Mesothelial cell of epicardium (in vitro differentiated cells): Measurements from ENCODE around the gene RBM20. TPM values are rescaled to one million over a fixed set of nuclear protein-coding genes. Genes with fewer than 3 reads are reported as not detected.

Source experiments
- DNase-seq, 2 experiments: peaks; one replicate each; pipeline ENCODE4 v3.0.0; 2021; ENCODE audit warnings: low spot score in 2 of 2; ENCODE audit not compliant: unreplicated experiment in 2 of 2
- H3K27ac Mint-ChIP-seq: 2 replicates; pipeline ENCODE4 v1.8.0; 2021; ENCODE audit warnings: mixed read lengths
- H3K27me3 Mint-ChIP-seq: 2 replicates; pipeline ENCODE4 v1.8.0; 2021; ENCODE audit warnings: low read depth, mixed read lengths
- H3K36me3 Mint-ChIP-seq: 2 replicates; pipeline ENCODE4 v1.8.0; 2021; ENCODE audit warnings: mixed read lengths
- H3K4me1 Mint-ChIP-seq: 2 replicates; pipeline ENCODE4 v1.8.0; 2021; ENCODE audit warnings: mixed read lengths
- H3K4me3 Mint-ChIP-seq: 2 replicates; pipeline ENCODE4 v1.8.0; 2021; ENCODE audit warnings: mild to moderate bottlenecking, moderate library complexity, mixed read lengths
- H3K9me3 Mint-ChIP-seq: 2 replicates; pipeline ENCODE4 v1.8.0; 2021; ENCODE audit warnings: mixed read lengths
- total RNA-seq: library from RNA; stranded (reverse); gene quantifications from 3 replicates; pipeline ENCODE4 v1.2.1, GENCODE V29; 2021
- TF ChIP-seq, protein P1 (sequence below): fragments of 200-600 bp; sonication (generic); IDR thresholded peaks from one replicate; pipeline ENCODE4 v1.5.0; 2021; ENCODE audit warnings: antibody characterized with exemption; ENCODE audit not compliant: unreplicated experiment

Gene RBM20
- total RNA-seq, 1 donor from 2014 or later, result 23.3 TPM

DNA sequence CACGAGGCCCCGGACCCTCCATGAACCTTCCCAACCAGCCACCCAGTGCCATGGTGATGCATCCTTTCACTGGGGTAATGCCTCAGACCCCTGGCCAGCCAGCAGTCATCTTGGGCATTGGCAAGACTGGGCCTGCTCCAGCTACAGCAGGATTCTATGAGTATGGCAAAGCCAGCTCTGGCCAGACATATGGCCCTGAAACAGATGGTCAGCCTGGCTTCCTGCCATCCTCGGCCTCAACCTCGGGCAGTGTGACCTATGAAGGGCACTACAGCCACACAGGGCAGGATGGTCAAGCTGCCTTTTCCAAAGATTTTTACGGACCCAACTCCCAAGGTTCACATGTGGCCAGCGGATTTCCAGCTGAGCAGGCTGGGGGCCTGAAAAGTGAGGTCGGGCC is 137.0 kb downstream of the RBM20 start:
- Mint-ChIP-seq H3K27me3 (no peaks in the 10 kb centered on the region), H3K4me1 (peaks cover 14% of the 10 kb centered on the region), H3K4me3 (no peak overlapping the region), H3K36me3 (peaks cover 4% of the 10 kb centered on the region), H3K9me3 (no peaks in the 10 kb centered on the region), H3K27ac (no peak overlapping the region)
- TF ChIP-seq, protein P1, sequence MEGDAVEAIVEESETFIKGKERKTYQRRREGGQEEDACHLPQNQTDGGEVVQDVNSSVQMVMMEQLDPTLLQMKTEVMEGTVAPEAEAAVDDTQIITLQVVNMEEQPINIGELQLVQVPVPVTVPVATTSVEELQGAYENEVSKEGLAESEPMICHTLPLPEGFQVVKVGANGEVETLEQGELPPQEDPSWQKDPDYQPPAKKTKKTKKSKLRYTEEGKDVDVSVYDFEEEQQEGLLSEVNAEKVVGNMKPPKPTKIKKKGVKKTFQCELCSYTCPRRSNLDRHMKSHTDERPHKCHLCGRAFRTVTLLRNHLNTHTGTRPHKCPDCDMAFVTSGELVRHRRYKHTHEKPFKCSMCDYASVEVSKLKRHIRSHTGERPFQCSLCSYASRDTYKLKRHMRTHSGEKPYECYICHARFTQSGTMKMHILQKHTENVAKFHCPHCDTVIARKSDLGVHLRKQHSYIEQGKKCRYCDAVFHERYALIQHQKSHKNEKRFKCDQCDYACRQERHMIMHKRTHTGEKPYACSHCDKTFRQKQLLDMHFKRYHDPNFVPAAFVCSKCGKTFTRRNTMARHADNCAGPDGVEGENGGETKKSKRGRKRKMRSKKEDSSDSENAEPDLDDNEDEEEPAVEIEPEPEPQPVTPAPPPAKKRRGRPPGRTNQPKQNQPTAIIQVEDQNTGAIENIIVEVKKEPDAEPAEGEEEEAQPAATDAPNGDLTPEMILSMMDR, result no peak
- DNase-seq, result no peak

GRCh38 chr10:110782616-110783015 is 138.5 kb downstream of the RBM20 start:
- Mint-ChIP-seq H3K27me3 (no peaks in the 10 kb centered on the region), H3K27ac (no peak overlapping the region), H3K9me3 (no peaks in the 10 kb centered on the region)

DNA sequence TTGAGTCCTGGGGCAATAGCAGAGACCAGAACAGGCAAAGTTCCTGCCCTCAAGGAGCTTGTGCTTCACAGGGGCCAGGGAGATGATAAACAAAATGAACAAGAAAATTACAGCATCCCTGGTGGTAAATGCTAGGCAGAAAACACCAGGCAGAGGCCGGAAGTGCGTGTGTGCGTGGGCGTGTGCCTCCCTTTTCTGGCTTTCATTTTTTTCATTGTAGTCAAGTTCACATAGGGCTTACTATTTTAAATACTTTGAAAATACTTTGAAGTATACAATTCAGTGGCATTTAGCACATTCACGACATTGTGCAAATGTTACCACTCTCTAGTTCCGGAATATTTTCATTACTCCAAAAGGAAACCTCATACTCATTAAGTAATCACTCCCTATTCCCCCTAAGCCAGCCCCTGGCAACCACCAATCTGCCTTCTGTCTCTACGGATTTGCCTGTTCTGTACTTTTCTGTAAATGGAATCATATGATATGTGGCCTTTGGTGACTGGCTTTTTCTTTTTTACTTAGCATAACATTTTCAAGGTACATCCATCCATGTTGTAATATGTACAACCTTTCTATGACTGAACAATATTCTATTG is 139.5 kb downstream of the RBM20 start:
- Mint-ChIP-seq H3K9me3 (no peaks in the 10 kb centered on the region), H3K36me3 (peaks cover 4% of the 10 kb centered on the region), H3K4me3 (no peak overlapping the region), H3K27me3 (no peaks in the 10 kb centered on the region), H3K27ac (peak overlapping the region; percentile 45), H3K4me1 (peaks cover 25% of the 10 kb centered on the region)
- DNase-seq, result no peak
- TF ChIP-seq, protein P1, result no peak

More at GRCh38 chr10:110782616-110783015, 138.5 kb downstream of the RBM20 start:
- no peak for DNase-seq
- Mint-ChIP-seq H3K4me3 (no peak overlapping the region), H3K36me3 (peaks cover 4% of the 10 kb centered on the region), H3K4me1 (peaks cover 19% of the 10 kb centered on the region)
- TF ChIP-seq, protein P1, result no peak

DNA sequence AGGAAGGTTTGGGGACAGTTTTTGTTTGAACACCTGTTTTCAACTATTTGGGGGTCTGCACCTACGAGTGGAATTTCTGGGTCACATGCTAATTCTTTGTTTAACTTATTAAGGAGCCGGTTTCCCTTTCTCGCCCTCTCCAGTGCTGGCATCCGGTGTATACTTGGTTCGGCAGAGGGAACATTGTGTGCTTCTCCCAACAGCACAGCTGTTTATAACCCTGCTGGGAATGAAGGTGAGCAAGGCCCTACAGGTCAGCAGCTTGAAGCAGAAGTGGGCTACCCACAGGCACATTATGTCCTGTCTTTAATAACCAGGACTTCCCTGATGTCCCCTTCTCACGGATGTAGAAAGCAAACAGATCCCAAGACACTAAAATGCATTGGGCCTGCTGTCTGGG is 140.1 kb downstream of the RBM20 start:
- H3K9me3 Mint-ChIP-seq, result no peaks in the 10 kb centered on the region
- peaks cover 31% of the 10 kb centered on the region for H3K4me1 Mint-ChIP-seq
- H3K4me3 Mint-ChIP-seq, result no peak overlapping the region
- no peak for DNase-seq
- TF ChIP-seq, protein P1, result no peak
- H3K27me3 Mint-ChIP-seq, result no peaks in the 10 kb centered on the region
- peaks cover 4% of the 10 kb centered on the region for H3K36me3 Mint-ChIP-seq
- H3K27ac Mint-ChIP-seq, result peak overlapping the region; percentile 45

- no peak overlapping the region for H3K4me3 Mint-ChIP-seq
- peaks cover 51% of the 10 kb centered on the region for H3K4me1 Mint-ChIP-seq
- H3K27me3 Mint-ChIP-seq, result no peaks in the 10 kb centered on the region
- H3K27ac Mint-ChIP-seq, result peak overlapping the region; percentile 72
- no peaks in the 10 kb centered on the region for H3K9me3 Mint-ChIP-seq
- no peak for DNase-seq
- H3K36me3 Mint-ChIP-seq, result peaks cover 4% of the 10 kb centered on the region
- TF ChIP-seq, protein P1, result no peak
Observed at GRCh38 chr10:110786172-110786571, 142.0 kb downstream of the RBM20 start.
